ENCODE measurements around the gene RAB11FIP3.

Gene RAB11FIP3

GRCh38 chr16:400061-400591, 25.3 kb upstream of the RAB11FIP3 start:
- H3K4me3 ChIP-seq (replicated peaks in 1 of 2; ENCODE audit: low read depth in 2 of 2, low read length in 2 of 2), result peak overlapping the region in 1 of 2 donors; percentile 85

GRCh38 chr16:401468-402348, 23.7 kb upstream of the RAB11FIP3 start, which contains the start of gene DECR2:
TSS of gene DECR2 (plus strand) at chr16:401885. CDS start at chr16:401964, 79 bp downstream.
- peak within 1 kb of the TSS; percentile 81 to 85 for H3K4me3 ChIP-seq (replicated peaks in 1 of 2; ENCODE audit: low read depth in 2 of 2, low read length in 2 of 2)
- no peak for TF ChIP-seq CTCF (IDR thresholded peaks at IDR 0.05; ENCODE audit: low read depth, low read length)

More at GRCh38 chr16:400061-400591, 25.3 kb upstream of the RAB11FIP3 start:
- DNase-seq (ENCODE audit: low read depth in 2 of 2), result no peak
- TF ChIP-seq CTCF (IDR thresholded peaks at IDR 0.05; ENCODE audit: low read depth, low read length), result no peak

GRCh38 chr16:404971-405486, 20.4 kb upstream of the RAB11FIP3 start:
- no peak for DNase-seq (ENCODE audit: low read depth in 2 of 2)
- H3K4me3 ChIP-seq (replicated peaks in 1 of 2; ENCODE audit: low read depth in 2 of 2, low read length in 2 of 2), result no peak overlapping the region
- no peak for TF ChIP-seq CTCF (IDR thresholded peaks at IDR 0.05; ENCODE audit: low read depth, low read length)

More at GRCh38 chr16:401468-402348, 23.7 kb upstream of the RAB11FIP3 start, which contains the start of gene DECR2:
- DNase-seq (ENCODE audit: low read depth in 2 of 2), result peak; percentile 91 to 94

- H3K4me3 ChIP-seq (replicated peaks in 1 of 2; ENCODE audit: low read depth in 2 of 2, low read length in 2 of 2), result no peak overlapping the region
These were observed 19.6 kb upstream of the RAB11FIP3 start for GRCh38 chr16:405548-406506.

GRCh38 chr16:407253-407652, 18.2 kb upstream of the RAB11FIP3 start:
- TF ChIP-seq CTCF (IDR thresholded peaks at IDR 0.05; ENCODE audit: low read depth, low read length), result no peak
- DNase-seq (ENCODE audit: low read depth in 2 of 2), result no peak
- H3K4me3 ChIP-seq (replicated peaks in 1 of 2; ENCODE audit: low read depth in 2 of 2, low read length in 2 of 2), result no peak overlapping the region

More at GRCh38 chr16:405548-406506, 19.6 kb upstream of the RAB11FIP3 start:
- TF ChIP-seq CTCF (IDR thresholded peaks at IDR 0.05; ENCODE audit: low read depth, low read length), result no peak
- no peak for DNase-seq (ENCODE audit: low read depth in 2 of 2)

All from cardiac fibroblast (primary cell).